22Rv1 (cell line): ENCODE measurements around the gene ACSF3.

Source experiments
- CTCF ChIP-seq: fragments of 450-650 bp; IDR thresholded peaks from 2 replicates; pipeline ENCODE4 v1.5.1; 2017; ENCODE audit warnings: mild to moderate bottlenecking
- ZFX ChIP-seq: fragments of 450-650 bp; IDR thresholded peaks from 2 replicates; pipeline ENCODE4 v1.6.1; 2017; ENCODE audit warnings: antibody characterized with exemption, borderline replicate concordance

DNA sequence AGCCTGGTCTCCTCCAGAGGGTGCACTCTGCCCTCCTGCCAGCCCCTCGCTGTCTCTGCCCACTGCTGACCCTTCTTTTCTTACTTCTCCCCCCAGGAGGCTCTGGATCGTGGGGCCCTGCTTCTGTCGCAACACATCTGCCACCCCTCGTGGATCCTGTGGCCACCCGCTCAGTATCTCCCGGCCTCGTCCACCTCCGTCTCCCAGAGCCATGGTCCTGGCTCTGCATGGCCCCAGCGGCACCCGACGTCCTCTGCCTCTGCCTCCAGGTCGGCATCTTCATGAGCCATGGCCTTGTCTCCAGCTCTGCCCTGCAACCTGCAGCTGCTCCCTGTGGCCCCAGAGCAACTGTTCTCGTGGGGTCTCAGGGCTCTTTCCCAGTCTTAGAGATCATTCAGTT is 12.1 kb upstream of the ACSF3 start:
- TF ChIP-seq CTCF (no peak), ZFX (no peak)
